Fibroblast of skin of left quadriceps (primary cell): ENCODE results near the gene KRT83.

ENCODE experiments used
- DNase-seq, 2 experiments: peaks; one replicate each; pipeline ENCODE4 v3.0.0-alpha.2; 2013; ENCODE audit warnings: low read depth in 2 of 2

KRT83 gene

DNA sequence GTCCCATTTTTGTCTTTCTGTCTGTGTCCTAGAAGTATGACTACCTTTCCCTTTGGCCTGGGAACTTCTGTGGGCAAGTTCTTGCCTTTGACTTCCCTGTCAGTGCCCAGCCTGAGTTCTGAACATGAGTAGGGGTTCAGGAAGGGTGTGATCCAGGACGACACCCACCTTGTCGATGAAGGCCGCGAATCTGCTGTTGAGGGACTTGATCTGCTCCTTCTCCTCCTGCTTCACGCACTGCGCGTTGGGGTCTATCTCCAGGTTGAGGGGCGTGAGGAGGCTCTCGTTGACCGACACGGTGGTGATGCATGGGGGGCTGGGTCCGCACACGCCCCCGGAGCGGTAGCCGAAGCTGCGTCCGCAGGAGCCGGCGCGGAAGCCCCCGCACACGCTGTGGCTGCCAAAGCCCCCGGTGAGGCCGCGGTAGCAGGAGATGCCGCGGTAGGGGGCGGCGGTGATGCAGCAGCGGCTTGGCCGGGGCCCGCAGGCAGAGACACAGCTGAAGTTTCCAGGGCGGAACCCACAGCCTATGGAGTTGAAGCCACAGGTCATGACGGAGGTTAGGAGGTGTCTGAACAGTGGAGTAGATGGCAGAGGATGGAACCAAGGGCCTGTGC is at the start of gene KRT83:
TSS of gene KRT83 (minus strand) at position 615 of the 617 bp plus-strand sequence. CDS start at position 552, 63 bp downstream.
- DNase-seq = no peak

DNA sequence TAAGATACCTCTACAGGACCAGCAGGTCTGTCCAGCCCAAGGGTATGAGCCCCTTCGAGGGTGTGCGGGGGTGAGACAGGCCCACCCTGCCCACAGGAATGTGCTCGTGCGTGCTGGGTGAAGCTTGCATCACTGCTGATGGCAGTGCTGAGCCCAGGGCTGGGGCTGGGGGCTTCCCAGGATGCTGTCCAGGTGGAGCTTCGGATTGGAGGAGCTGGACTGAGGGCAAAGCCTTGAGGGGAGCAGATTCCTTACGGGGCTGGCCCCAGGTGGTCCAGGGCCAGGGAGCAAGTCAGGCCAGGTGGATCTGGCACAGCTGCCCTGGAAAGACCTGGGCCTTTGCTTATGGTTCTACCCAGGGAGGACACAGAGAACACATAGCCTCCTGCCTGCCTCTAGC is 48.6 kb upstream of the KRT83 start:
- no peak for DNase-seq

DNA sequence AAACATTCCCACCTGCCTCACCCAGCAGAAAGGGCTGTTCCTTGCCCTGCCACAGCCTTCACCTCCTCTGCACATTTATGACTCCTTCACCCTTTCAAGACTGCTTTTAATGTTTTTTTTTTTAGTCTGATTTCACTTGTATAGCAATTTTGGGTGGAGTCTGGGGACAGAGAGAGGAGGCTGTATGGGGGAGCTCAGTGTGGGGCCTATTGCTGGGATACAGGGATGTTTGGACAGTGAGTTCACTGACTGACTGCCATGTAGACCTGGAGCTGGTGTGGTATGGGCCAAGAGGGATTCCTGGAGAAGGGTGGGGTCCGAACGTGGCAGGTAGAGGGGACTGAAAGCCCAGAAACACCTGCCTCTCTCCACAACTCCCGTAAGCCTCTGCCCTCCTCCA is 48.0 kb upstream of the KRT83 start:
- no peak for DNase-seq

DNA sequence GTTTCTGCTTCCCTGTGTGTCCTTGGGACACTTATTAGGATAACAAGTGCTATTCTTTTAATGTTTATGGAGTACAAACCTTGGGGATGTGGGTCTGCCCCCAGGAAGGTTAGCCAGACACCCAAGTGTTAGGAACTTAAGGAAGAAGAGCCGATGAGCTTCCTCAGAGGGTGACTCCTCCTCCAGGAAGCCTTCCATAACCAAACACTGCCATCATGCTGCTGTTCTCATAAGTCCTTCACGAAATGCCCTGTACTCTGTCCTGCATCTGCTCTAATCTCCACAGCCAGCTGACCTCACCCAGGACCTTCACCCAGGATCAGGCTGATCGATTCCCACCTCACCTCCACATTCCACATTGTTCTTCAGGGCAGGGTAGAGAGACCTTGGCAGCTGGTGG is 47.3 kb upstream of the KRT83 start:
- no peak for DNase-seq

DNA sequence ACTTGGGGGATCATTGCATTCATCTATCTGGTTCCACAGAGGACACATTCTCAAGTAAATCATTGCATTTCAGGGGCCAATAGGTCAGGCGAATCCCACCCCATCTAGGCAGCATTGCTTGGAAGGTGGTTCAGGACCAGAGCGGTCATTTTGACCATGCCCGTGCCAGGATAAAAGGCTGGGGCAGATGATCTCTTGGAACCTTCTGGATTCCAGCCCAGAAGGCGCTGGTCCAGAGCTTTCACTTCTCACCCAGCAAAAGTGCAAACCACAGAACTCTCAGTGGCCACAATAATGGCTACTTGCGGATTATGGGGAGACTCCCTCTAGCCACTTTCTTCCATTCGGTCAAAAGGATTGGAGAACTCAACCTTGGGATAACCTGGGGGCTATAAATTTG is 46.7 kb upstream of the KRT83 start:
- no peak for DNase-seq

DNA sequence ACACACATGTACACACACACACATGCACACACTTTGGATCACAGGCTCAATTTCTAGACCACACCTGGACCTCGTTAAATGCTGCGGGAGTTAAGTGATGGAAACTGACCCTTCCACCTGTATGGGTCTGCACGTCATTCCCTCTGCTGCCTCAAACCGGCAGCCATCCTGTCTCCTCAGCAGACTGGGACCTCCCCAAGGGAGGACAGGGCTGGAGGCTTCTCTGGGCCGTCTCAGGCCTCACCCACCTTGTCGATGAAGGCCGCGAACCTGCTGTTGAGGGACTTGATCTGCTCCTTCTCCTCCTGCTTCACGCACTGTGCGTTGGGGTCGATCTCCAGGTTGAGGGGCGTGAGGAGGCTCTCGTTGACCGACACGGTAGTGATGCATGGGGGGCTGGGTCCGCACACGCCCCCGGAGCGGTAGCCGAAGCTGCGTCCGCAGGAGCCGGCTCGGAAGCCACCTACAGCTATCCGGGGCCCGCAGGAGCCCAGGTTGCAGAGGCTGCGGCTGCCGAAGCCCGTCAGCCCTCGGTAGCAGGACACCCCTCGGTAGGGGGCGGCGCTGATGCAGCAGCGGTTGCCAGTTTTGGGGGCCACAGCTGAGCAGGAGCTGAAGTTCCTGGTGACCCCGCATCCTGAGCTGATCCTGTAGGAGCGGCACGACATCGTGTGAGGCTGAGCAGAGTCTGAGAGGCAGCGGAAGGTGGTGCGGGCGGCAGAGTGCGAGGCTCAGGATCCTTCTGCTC is 45.7 kb upstream of the KRT83 start, which contains the start of gene KRT85:
TSS of gene KRT85 (minus strand) at position 744 of the 748 bp plus-strand sequence. CDS start at position 668, 76 bp downstream.
- no peak for DNase-seq

DNA sequence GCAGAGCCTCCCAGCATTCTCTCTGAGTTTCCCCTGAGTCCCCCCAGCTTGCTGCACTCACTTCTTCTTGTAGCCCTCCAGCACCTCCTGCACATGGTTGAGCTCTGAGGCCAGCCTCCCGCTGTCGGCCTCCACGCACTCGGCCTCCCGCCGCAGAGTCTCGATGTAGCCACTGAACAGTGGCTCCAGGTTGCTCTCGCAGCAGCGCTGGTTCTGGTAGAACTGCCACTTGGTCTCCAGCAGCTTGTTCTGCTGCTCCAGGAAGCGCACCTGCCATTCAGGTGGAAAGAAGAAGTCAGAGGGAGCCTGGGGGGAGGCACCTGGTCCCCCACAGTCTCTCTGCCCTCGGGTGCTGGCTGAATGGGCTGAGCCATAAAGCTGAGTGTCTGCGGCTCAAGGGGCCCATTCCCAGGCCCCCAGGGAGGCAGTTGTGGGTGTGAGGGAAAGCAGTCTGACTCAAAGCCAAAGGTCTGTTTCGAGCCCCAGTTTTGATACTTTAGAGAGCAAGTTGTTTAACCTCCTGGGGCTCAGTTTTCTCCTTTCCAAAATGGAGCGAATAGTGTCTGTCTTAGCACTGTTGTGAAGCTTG is 43.8 kb upstream of the KRT83 start:
- DNase-seq = no peak

DNA sequence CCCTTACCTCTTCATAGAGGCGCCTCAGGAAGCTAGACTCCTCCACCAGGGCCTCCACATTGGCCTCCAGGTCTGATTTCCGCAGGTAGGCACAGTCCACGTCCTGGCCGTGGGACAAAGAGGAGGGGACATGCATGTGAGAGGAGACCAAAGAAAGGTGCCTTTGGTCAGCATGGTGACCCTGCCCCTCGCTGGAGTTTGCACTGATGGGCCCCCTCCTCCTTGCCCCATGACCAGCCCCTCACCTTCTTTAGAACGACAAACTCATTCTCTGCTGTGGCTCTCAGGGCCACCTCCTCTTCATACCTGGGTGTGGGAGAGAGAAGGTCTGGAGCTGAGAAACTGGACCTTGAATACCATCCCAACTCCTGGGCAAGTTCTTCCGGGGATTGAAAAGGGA is 42.9 kb upstream of the KRT83 start:
- DNase-seq = no peak

DNA sequence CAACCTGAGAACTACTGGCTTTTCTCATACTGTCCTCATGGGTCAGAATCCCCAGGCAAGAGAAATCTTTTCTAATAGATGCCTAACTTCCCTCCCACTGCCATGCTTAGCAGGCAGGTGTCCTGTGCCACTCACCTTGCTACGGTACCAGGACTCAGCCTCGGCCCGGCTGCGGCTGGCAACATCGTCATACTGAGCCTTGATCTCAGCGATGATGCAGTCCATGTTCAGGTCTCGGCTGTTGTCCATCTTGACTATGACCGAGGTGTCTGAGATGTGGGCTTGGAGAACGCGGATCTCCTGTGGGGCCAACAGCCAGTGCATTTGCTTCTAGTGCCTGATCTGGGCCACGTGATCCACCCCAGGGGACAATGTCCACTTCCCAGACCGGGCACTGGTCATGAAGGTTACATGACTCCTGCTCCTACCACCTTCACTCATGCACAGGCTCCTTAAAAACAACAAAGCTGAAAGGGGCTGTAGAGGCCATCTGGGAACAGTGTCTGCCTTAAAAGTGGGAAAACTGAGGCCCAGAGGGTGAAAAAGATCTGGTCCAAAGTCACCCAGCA is 42.0 kb upstream of the KRT83 start:
- no peak for DNase-seq

DNA sequence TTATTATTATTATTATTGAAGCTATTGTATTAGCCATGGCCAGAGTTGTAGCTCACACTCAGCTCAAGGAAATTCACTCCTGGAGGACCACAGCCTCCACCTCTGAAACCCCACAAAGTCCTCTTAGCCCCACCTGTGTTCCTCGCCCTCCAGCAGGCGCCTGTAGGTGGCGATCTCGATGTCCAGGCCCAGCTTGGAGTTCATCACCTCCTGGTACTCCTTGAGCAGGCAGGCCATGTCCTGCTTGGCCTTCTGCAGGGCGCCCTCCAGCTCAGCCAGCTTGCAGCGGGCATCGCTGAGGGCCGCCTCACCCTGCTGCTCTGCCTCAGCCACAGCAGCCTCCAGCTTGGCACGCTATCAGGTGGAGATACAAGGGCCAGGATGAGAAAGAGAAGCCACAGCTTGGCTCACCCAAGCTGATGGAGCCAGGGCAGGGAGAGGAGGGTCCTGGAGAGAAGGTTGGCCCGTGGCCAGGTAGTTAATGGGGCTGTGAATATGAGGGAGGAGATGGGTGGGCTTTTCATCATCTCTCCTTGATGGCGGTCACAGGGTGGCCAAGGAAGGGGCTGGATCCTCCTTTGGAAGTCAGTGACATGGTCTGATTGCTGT is 41.0 kb upstream of the KRT83 start:
- DNase-seq = no peak

DNA sequence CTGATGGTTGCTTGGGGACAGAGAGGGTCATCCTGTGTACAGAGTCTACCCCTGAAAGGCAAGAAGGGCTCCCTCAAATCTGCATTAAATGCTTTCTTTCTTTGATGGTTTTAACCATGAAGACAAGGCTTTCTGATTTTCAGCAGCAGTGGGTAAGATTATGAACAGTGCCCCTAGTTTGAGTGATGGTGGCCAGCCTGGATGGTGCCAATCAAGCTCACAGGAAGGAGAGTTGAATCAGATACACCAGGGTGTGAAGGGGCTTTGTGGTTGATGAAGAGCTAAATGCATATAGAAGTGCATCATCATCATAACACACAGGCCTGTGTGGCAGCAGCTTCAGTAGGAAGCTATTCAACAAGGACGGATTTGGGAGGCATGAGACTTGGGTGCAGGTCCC is 40.4 kb upstream of the KRT83 start:
- DNase-seq = no peak

DNA sequence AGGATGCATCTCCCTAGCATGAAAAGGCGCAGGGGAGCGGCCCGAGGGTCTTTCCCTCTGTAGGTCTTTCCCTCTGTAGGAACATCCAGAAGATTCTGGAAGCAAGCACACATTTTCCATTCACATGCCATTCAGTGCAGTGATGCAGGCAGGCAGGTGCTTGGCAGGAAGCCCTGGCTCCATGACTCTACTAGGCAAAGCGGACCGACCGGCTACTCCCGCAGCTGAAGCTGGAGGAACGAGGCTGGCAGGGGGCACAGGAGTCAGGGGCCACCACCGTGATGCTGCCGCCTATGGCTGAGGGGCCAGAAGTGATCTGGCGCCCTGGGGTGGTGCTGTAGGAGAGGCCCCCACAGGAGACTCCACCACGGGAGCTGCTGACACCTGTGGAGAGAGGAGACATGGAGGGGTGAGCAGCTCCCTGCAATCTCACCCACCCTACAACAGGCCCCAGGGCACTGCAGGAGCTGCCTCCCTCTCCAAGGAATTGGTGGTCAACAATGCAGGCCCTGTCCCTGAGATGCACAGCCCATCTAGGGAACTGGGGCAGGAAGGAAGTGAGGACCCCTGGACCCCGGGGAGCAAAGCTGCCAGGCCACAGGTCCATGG is 39.6 kb upstream of the KRT83 start:
- no peak for DNase-seq

DNA sequence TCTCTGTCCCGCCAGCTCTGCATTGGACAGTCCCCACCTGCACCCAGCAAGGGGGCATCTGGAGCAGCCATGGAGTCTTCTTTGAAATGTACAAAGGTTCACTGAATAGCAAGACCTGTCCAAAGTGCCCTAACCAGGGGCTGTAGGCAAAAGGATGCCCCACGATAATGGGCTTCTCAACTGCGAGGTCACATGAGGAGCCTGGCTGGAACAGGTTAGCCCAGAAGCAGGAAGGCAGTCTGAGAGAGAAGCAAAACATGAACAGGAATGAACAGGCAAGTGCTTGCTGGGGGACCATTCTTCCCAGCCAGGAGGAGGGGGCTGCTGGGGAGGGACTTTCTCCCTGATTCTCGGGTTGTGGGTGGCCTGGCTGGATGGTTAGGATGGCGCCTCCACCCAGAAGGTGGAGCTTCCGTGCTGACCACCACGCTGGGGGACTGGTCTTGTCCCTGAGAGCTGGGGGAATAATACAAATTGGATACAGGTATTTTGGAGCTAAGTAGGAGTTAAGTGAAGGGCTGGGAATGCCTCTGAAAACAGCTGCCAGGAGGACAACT is 39.0 kb upstream of the KRT83 start:
- DNase-seq = no peak

DNA sequence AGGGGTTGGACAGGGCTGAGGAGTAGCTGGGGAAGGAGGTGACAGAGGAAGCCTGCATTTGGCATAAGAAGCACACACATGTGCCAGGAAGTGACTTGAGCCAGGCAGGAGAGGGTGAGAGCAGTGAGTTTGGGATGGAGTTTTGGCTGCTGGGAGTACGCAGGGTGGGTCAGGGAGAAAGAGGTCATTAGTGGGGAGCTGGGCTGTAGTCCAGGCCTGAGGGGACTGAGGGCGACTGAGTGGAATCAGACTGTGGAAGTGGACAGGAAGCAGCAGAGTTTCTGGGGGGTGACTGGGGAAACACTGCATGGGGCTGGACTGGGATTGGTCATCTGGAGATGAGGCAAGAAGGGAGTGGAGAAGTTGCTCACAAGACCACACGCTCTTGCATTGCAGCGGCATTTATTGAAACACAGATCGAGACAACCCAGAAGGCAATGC is 38.4 kb upstream of the KRT83 start:
- no peak for DNase-seq

DNA sequence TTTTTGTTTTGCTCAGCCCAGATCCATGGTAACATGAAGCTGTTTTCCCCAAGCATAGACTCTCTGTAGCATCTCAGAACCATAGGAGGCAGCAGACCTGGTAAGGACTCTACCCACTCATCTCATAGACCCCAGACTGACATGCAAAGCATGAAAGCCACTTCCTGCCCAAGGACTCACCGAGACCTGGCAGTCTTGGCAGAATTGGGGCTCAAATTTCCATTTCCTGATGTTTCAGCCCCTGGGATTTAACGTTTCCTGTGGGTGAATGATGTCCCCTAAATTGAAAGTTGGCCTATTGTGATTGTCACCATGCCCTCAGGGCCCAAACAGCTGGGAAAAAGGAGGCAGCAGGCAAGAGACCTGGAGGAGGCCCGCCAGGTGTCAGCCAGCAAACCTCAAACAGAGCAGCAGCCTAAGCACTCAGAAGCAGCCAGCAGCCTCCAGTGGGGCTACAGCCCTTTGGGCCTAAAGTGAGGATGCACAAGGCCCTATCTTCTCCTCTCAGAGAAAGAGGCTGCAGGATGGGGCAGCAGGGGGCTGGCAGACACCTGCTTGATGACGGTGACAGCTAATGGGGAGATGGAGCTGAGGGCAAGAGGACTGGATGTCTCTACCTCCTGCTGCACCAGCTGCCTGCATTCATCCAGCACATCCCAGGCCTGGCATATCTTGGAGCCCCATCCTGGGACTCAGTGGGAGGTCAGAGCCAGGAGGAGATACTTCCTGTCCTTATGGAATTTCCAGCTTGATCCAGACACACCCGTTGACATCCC is 37.6 kb upstream of the KRT83 start:
- no peak for DNase-seq

DNA sequence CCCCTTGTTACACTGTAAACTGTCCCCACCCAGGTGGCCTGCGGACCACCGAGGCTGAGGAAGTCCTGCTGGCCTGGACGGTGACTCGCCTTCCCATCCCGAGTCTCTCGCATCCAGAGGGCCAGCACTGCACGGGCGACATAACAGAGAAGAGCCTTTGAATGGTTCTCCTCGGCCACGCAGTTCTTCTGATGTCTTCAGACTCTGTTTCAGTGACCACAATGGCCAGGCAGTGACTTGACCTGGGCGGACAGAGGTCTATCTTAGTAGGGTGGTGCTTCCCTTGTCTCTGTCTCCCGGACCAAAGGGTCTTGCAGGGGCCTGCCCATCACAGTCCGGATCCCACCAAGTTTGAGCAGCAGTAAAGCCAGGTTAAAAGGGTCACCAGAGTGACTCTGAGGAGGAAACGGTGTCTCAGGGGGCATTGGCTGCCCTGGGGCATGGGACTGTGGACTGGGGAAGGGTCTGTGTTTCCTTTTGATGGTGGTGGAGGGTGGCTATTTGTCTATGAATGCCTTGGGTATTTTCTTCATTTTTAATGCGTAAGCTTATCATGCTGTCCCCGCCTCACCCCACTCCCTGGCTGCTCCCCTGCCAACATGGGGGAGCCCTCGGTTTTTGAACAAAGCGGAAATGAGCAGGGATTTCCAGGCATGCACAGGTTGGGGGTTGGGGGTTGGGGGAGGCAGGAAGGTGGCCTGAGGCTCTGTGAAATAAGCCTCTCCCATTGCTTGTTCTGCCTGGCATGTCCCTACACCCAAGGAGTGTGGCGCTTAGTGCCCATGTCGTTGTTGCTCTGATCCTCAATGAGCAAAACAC is 35.8 kb upstream of the KRT83 start:
- DNase-seq = no peak

DNA sequence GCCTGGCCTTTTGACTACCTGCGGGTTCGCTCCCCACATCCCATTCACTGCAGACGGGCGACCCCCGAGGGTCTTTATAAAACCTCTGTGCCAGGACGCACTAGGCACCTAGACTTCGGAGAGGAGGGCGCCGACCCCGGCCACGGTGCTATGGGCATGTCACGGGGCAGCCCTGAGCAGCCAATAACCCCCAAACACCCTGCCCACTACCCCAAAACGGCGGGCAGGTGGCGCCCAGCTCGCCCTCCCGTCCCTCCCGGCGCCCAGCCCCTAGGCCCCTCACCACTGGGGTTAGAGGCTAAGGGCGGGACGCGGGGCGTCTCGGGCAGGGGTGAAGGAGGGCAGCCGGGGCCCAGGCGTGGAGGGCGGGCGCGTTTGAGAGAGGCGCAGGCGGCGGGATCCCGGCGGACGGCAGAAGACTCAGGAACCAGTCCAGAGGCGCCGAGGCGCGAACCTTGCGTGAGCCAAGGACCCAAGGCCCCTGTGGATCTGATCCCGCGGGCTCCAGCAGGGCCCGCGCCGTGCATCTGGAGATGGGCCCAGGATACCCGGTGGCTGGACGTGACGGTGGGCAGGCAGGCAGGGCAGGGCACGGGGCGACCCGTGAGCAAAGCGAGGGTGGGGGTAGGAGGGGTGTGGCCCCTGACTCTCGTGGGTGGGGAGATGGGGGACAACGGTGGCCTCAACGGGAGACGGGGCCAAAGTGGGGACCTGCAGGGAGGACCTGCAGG is 35.0 kb upstream of the KRT83 start:
- DNase-seq = no peak

DNA sequence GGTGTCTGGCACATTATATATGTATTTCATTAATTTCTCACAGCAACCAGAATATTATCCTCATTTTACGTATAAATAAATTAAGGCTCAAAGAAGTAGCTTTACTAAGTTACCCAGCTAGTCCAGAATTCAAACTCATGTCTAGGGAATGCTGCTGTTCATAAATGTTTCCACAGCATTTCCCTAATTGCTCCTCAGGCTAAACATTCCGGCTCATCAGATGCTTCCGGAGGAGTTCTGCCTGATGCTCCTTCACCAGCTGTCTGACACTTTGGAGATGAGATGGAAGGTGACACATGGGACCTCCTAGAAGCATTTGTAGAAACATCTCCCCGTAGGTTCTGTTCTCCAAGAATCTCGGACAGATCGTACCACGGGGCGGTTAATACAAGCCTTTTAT is 34.0 kb upstream of the KRT83 start:
- no peak for DNase-seq

DNA sequence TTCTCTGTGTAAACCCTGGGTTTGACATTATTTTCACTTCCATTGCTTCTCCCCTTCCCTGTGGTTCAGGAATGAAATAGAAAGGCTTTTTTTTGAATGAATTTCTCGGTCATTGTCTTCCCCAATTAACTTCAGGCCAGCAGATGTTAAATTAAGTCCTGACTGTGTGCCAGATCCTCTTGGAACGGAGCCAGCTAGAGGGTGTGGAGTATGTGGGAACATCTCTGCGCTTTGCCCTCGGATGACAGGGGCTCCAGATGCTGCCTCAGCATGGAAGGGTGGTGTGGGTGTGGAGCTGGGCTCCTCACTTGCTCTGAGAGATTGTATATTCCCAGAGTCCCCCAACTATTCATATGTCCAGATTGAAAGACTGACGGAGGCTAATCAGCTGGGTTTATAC is 33.0 kb upstream of the KRT83 start:
- no peak for DNase-seq
